GM21528 (cell line): ENCODE measurements around the gene DCAF5.
"Not testable (repeated sequence)": the region's sequence is repeated elsewhere in the genome, so short reads cannot be mapped to it uniquely, and the experiment has no call there.

Source experiments
- ATAC-seq: cut with Tn5 transposase; IDR thresholded peaks from one replicate; pipeline ENCODE4 v1.9.1; 2021; ENCODE audit warnings: mild to moderate bottlenecking, moderate library complexity; ENCODE audit not compliant: unreplicated experiment, low FRiP score

DCAF5 gene

DNA sequence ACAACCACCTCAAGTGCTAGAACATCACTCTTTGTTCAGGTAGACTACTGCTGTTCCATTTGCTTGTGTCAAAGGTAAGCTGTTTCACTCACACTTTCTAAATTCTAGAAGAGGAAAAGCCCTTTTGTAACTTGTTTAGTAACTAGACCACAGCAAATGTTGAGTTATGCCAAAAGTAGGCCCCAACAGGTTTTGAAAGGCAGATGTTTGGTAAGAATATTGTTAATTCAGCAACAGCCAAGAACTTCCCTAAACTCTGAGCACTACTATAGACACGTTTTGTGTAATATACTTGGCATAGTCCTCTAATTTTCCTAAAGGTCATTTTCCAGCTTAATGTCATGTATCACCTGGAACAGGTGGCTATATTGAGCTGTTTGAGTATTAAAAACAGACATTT lies 79.0 kb downstream of the DCAF5 start:
- no peak for ATAC-seq

DNA sequence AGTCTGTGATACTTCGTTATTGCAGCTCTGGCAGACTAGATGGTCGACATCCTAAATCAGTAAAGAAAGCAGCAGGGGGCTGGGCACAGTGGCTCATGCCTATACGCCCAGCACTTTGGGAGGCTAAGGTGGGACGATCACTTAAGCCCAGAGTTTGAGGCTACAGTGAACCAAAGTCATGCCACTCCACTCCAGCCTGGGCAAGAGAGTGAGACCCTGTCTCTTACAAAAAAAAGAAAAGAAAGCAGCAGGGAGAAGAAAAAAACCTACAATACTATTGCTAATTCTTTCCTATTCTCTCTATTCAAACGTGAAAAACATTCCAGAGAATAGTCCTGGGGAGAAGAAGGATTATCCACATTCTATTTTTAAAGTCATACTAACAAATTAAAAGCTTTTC lies 79.5 kb downstream of the DCAF5 start:
- ATAC-seq = no peak

DNA sequence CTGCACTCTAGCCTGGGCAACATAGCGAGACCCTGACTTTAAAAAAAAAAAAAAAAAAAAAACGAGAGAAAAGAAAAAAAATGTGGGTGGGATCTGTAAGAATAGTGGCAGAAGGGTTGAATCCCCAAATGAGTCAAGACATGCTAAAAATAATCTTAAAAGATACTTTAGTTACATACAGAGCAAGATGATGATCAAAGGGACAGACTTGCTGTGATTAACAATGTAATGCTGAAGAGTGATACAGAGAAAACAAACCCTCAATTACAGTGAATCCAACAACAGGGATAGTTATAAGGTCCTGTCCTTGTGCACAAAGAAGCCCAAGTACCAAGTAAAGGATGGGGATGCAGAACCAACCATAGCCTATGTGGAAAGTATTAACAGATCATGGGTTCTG lies 80.3 kb downstream of the DCAF5 start:
- no peak for ATAC-seq

DNA sequence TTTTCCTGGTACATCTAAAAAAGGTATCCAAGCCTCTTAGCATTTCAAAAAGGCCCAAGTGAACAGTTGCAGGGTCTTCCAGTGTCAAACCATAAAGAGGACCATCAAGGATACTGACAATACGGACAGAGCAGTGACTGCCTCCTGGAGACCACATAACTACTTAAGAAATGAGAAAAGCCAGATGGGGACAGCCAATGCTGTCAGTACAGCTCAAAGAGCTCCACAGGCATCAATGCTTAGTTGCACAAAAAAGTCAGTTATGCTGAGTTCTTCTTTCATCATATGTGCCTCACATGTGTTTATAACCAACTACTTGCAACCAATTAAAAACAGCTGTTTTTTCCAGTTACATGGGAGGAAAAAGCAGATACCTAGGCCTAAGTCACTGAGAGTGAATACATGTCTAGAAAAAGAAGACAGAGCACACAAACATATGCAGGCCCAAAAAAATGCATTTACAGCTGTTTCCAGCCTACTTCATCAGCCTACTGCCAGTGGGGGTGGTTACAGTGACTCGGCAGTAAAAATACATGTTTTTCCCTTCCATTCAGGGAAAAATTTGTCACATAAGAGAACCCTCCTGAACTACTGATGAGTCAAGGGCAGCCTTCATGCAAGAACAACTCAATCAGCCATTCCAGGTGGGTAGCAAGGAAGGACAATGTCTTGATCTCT lies 84.0 kb downstream of the DCAF5 start:
- no peak for ATAC-seq

DNA sequence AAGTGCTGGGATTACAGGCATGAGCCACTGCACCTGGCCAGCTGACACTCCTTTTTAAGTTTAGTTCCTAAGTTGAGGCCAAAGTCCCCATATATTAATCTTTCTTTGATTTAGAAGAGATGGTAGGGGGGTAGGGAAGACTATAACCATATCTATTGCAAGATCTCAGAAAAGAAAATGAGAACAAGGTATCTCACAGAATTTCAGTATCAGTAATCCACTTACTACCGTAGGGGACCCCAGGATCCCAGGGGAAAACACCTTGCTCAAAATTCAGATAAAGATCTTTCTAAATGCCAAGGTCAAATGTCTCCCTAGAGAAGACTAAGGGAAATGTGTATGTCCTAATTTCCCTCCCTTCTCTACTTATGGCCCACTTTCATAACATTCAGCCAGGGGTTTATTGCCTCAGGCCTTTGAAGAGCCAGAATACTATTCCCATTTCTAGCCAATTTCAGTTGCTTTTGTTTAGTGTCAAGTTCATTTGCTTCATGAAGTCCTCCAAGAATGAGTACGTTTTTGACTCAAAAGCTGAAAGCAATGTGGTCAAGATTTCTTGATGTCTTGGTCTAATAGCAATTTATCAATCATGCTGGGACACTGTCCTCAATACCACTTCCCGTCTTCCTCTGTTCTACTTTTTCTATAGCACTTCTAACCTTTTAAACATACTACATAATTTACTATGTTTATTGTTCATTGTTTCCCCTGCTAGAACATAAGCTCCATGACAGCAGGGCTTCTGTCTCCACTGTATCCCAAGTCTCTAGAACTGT lies 86.3 kb downstream of the DCAF5 start:
- no peak for ATAC-seq

DNA sequence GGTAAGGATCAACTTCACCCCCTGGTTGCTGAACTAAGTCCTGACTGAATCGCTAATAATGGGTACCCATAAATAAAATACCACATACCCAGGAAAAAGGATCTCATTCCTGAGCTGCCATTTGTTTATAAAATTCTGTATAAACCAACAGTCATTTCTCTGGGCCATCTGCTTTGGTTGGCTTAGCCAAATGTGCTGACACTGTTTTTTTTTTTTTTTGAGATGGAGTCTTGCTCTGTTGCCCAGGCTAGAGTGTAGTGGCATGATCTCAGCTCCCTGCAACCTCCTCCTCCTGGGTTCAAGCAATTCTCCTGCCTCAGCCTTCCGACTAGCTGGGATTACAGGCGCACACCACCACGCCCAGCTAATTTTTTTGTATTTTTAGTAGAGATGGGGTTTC lies 87.0 kb downstream of the DCAF5 start:
- ATAC-seq = not testable (repeated sequence)

DNA sequence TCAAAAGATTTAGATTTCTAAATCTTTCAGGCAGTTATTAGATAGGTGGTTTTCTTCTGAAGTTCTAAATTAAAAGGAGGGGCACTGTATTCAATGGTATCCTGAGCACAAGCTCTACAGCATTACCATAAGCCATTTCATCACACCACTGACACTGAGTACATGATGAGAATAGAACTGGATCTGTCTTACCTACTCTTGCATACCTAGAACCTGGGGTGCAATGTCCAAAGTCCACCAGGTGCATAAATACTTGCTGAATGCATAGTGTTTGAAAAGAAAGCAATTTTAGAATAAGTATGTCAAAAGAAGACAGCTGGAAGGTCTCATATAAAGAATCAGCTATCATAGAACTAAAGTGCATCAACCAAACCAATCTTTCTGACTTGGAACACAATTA lies 88.3 kb downstream of the DCAF5 start:
- no peak for ATAC-seq

DNA sequence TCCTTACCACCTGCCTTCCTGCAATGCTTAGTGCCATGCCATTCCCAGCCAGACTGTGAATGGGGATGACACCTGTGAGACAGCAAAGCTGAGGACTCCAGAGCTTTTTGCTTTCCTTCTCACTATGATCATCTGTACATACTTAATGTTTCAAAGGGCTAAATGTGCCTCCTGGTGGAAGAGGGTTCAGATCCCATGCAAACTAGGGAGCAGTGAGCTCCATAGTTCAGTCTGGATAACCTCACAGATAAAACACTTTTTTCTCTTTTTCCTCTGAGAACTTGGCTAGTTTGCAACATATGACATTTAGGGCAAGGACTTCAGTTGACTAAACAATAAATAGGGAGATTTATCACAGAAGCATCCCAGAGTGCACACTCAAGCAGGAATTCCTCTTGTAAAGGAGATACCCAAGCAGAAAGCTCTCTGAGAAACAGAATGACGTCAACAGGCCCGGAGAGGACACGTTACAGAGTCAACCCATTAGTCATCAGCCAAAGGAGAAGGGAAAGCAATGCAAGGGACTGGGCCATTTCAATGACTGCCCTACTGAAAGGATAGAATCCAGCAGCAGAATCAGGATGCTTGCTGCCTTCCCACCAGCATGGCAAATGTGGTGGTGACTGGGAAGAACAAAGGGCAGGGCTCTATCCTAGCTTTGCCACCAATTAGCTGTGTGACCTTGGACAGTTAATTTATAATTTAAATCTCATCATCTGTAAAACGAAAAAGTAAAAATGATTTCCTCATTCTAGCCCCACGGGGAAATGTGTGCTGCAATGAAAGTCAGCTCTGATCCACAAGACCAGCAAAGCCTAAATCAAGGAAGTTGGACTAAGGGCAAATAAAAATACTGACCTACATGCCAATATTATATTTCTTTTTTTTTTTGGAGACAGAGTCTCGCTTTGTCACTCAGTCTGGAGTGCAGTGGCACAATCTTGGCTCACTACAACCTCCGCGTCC lies 93.0 kb downstream of the DCAF5 start:
- ATAC-seq = no peak

DNA sequence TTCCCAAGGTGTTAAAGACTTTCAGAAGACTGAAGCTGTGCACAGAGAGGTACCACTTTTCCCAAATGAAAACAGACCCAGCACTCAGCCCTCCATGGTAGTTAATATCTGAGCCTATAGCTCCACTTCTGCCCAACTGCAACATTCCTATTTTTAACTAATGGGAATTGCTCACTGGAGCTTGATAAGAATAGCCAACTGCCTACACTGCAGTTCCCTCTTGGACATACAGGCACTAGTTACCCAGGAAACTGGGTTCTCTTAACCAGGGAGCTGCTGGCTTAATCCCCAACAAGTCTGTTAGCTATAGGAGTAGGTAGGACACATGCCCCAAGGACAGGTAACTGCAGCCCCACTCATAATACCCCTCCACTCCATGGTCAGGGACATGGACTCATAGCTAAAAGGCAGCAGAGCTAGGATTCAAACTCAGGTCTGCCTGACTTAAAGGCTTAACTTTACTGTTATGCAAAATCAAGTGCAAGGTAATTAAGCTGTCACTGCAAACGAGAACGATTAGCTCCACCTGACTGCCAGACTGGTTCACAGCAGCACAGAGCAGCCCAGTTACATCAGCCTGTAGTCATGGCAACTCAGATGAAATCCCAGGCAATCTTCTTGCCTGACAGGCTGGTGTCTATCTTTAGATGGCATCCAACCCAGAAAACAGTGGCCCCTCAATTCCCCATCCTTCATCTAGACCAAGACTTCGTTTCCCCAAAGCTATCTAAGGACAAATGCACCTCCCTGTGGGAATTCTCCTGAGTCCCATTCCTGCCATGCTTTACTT lies 96.7 kb downstream of the DCAF5 start:
- no peak for ATAC-seq

DNA sequence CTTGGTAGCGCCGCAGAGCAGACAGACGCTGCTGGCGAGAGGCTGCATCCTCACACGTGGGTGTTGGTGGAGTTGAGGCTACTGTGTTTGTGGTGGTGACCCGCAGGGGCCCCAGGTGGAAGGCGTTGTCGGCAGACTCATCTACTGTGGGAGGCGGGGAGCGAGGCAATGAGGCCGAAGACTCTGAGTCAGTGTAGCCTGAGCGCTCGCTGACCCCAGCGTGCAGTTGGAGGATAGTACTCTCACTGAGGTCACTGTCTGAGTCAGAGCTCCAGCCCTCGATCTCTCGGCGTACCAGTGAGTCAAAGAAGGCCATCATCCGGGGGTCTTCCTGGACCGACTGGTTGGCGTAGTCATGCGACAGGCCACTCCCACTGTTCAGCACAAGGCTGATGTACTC lies 97.8 kb downstream of the DCAF5 start:
- ATAC-seq = no peak

DNA sequence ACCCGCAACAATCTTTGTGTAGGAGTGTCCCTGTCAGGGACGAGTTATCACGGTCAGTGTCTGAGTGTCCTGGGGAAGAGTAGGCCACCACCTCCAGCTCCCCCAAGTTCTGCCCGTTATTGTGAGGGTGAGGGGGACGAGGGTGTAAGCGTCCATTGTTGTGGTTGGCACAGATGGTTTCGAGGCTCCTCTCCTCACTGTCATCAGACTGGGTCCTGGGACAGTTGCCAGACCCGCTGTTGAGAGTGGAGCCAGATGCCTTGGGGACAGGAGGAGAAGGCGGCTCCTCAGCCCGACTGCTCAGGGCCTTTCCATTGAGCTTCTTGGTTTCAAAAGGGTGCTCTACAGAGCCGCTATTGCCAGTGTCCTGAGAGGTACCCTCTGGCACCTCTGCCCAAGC lies 98.9 kb downstream of the DCAF5 start:
- no peak for ATAC-seq

DNA sequence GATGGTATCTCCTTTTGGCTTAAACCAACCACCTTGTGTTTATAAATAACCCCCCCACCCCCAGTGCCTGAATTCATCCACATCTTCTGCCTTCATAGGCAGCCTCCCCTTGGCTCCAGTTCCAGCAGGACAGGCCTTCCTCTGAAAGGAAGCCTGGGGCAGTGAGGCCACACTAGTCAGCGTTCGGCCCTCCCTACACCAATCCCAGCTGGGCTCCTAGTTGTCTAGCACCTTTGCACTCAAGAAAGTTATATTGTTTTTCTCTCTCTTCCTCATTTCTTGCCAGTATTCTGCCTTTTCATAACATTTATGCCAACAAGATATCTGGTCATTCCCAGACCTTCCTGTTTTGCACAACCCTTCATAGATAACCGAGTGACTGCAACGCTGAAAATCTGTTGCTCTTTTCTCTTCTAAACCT lies 100.7 kb downstream of the DCAF5 start:
- no peak for ATAC-seq

DNA sequence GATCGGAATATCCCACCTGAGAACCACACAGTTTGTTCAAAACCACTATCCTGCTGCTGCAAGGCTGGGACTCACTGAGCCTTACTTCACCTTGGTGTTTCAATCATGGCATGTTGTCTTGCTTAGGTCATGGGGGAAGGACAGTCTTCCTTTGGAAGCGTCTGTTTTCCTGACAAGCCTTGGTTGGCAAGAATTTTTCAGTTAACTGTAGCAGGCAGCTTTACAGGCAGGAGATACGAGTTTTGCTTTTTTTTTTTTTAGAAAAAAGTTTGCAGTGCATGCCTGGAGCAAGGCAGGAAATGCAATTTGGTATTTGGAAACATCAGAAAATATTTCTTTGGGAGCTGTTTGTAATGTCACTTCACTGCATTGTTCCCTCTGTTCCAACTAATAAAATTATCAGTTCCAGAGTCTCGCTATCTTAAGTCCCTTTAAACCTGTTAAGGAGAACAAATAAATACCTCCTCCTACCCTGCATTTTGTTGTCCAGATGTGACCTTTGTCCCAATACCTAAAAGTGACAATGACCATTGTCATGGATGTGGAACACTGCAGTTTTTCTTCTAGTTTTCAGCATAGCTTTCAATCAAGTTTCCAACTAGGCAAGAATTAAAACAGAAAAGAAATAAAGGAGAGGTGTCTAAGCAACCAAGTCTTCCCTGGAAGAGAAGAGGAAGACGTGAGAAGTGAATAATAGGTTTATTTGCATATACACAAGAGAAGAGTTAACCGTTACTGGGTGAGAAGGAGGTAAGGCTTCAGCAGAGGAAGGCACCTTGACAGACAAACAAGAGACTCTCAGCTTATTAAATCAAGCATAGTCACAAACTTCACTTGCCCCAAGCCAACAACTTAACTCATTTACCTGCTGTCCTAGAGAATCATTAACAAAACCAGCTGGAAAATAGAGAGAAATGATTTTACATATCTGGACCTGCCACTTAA lies 102.4 kb downstream of the DCAF5 start:
- ATAC-seq = no peak

DNA sequence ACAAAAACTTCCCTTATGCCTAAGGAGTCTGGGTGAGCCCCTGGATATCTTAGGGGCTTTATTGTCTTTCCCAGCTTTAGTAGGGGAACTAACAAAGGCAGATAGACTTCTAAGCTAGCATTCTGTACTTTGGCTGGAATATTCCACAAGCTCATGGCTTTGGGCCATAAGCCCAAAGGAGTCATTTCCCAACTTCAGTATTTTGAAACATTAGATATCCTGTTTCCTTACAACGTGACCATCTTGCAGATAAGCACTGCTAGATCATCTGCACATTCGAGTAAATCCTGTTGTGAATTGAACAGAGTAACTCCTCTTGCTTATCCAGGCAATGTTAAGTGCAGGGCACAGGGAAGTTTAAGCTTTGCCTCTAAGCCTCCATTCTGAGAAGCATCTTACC lies 103.2 kb downstream of the DCAF5 start:
- ATAC-seq = no peak

DNA sequence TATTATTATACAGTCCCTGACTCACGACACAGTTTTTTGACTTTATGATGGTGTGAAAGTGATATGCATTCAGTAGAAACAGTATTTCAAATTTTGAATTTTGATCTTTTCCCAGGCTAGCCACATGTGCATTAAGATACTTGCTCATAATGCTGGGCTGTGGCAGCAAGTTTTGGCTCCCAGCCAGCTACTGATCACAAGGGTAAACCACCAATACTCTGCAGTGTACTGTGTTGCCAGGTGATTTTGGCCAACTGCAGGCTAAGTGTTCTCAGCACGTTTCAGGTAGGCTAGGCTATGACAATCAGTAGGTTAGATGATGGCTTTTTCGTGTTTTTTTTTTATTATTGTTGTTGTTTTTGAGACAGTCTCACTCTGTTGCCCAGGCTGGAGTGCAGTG lies 104.5 kb downstream of the DCAF5 start:
- ATAC-seq = no peak

DNA sequence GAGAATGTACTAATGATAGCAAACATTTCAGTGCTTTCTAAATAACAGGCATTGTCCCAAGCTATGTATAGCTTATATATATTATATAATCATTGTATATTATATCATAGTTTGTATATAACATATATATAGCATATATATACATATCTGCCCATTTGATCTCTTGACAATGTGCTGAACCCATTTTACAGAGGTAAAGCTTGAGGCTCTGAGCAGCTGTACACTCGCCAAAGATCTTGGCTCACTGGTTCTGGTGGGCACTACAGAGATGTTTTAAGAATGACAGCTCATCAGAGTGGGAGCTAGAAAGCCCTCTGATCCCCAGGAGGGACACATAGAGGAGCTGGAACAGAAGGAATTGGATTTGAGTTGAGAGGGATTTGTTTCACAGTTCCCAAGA lies 105.7 kb downstream of the DCAF5 start:
- no peak for ATAC-seq

DNA sequence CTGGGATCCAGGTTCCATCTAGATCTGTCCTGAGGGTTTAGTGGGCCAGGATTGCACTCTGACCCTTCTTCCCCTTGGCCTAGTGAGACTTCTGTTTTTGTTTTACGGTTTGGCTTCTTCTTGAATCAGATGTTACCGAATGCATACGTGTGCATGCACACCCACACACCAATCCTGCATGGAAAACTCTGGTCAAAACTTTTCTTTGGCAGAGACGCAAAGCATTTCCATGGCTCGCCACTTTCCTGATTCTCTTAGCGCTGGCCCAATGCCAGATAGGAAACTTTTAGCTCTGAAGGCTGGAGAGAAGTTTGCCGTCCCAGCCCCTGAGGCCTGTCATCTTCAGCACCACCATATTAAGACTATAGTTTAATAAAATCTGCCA lies 106.5 kb downstream of the DCAF5 start:
- no peak for ATAC-seq

DNA sequence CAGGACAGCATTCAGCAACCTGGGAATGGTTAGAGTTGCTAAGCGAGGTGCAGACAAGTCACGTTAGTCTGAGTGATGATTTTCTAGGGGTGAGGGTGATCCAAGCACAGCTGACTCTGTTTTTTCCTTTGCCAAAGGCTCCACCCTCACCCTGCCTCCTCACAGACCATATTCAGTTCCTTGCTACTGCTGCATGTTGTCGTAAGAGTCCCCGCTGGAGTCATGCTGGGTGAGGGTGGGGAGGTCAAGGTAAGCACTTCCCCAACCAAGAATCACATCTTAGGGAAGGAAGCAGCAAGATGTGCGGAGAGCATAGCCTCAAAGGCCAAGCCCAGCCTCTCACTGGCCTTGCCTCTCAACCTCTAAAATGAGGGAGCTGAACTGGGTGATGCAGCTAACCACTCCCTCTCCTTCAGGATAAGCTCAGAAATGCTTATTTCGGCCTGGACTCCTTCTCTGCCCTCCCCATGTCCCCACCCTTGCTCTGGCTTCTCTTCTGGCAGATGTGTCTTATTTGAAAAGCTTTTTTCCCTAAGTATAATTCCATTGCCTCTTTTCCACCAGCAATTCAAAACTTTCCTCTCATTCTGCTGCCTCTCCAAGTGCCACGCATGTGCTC lies 107.0 kb downstream of the DCAF5 start:
- no peak for ATAC-seq
